ENCODE data around the gene OPN4.
"Not testable (repeated sequence)": the region's sequence is repeated elsewhere in the genome, so short reads cannot be mapped to it uniquely, and the experiment has no call there.

Gene OPN4

GRCh38 chr10:86611386-86611785 is 43.0 kb upstream of the OPN4 start:
- H3K9me3 ChIP-seq (replicated peaks; ENCODE audit: insufficient read depth, low read length) = no peaks in the 10 kb centered on the region
- H2AFZ ChIP-seq (ENCODE audit: low read length) = no peak overlapping the region
- no peak overlapping the region for H3K9ac ChIP-seq (ENCODE audit: low read length)
- no peaks in the 10 kb centered on the region for H4K20me1 ChIP-seq (ENCODE audit: insufficient read depth, low read length)
- H3K4me3 ChIP-seq (ENCODE audit: low read length) = no peak overlapping the region
- no peaks in the 10 kb centered on the region for H3K36me3 ChIP-seq (replicated peaks; ENCODE audit: insufficient read depth, low read length)
- H3F3A ChIP-seq (ENCODE audit: insufficient read depth, low read length) = no peaks in the 10 kb centered on the region
- no peaks in the 10 kb centered on the region for H3K79me2 ChIP-seq (ENCODE audit: low read length)
- TF ChIP-seq EZH2 (optimal IDR thresholded peaks at IDR 0.05; ENCODE audit: low read depth, low read length) = no peak
- DNase-seq = no peak
- no peaks in the 10 kb centered on the region for H3K9me2 ChIP-seq (replicated peaks; ENCODE audit: insufficient read depth, low read length)
- H3K4me1 ChIP-seq (ENCODE audit: low read length) = no peaks in the 10 kb centered on the region
- H3K4me2 ChIP-seq (ENCODE audit: low read depth, low read length) = no peak overlapping the region
- H3K27me3 ChIP-seq (replicated peaks; ENCODE audit: insufficient read depth, low read length) = no peaks in the 10 kb centered on the region
- no peak overlapping the region for H3K27ac ChIP-seq (ENCODE audit: low read length)

- Histone ChIP-seq H3K4me3 (ENCODE audit: low read length) (no peak overlapping the region), H3K79me2 (ENCODE audit: low read length) (no peaks in the 10 kb centered on the region)
- no peak for TF ChIP-seq CTCF (IDR thresholded peaks at IDR 0.05; ENCODE audit: low read length)
- no peak for TF ChIP-seq EZH2 (optimal IDR thresholded peaks at IDR 0.05; ENCODE audit: low read depth, low read length)
- no peak for TF ChIP-seq EZH2phosphoT487 (IDR thresholded peaks at IDR 0.05; ENCODE audit: low read length)
Observed at GRCh38 chr10:86613096-86613495, 41.3 kb upstream of the OPN4 start.

GRCh38 chr10:86613905-86614304 is 40.4 kb upstream of the OPN4 start:
- Histone ChIP-seq H2AFZ (ENCODE audit: low read length) (no peak overlapping the region), H3K4me2 (ENCODE audit: low read depth, low read length) (no peak overlapping the region), H3K79me2 (ENCODE audit: low read length) (no peaks in the 10 kb centered on the region), H4K20me1 (ENCODE audit: insufficient read depth, low read length) (no peaks in the 10 kb centered on the region), H3K9me2 (replicated peaks; ENCODE audit: insufficient read depth, low read length) (no peaks in the 10 kb centered on the region), H3K9ac (ENCODE audit: low read length) (no peak overlapping the region), H3K36me3 (replicated peaks; ENCODE audit: insufficient read depth, low read length) (no peaks in the 10 kb centered on the region), H3K9me3 (replicated peaks; ENCODE audit: insufficient read depth, low read length) (no peaks in the 10 kb centered on the region), H3K27me3 (replicated peaks; ENCODE audit: insufficient read depth, low read length) (no peaks in the 10 kb centered on the region), H3K4me1 (ENCODE audit: low read length) (no peaks in the 10 kb centered on the region), H3K4me3 (ENCODE audit: low read length) (no peak overlapping the region), H3K27ac (ENCODE audit: low read length) (no peak overlapping the region), H3F3A (ENCODE audit: insufficient read depth, low read length) (no peaks in the 10 kb centered on the region)
- DNase-seq = no peak
- TF ChIP-seq CTCF (IDR thresholded peaks at IDR 0.05; ENCODE audit: low read length) (no peak), EZH2 (optimal IDR thresholded peaks at IDR 0.05; ENCODE audit: low read depth, low read length) (no peak), EZH2phosphoT487 (IDR thresholded peaks at IDR 0.05; ENCODE audit: low read length) (no peak)

More at GRCh38 chr10:86613096-86613495, 41.3 kb upstream of the OPN4 start:
- Histone ChIP-seq H3K4me1 (ENCODE audit: low read length) (no peaks in the 10 kb centered on the region), H3F3A (ENCODE audit: insufficient read depth, low read length) (no peaks in the 10 kb centered on the region), H3K4me2 (ENCODE audit: low read depth, low read length) (no peak overlapping the region), H4K20me1 (ENCODE audit: insufficient read depth, low read length) (no peaks in the 10 kb centered on the region), H3K9me2 (replicated peaks; ENCODE audit: insufficient read depth, low read length) (no peaks in the 10 kb centered on the region), H3K9ac (ENCODE audit: low read length) (no peak overlapping the region), H3K36me3 (replicated peaks; ENCODE audit: insufficient read depth, low read length) (no peaks in the 10 kb centered on the region), H3K9me3 (replicated peaks; ENCODE audit: insufficient read depth, low read length) (no peaks in the 10 kb centered on the region), H3K27ac (ENCODE audit: low read length) (no peak overlapping the region), H2AFZ (ENCODE audit: low read length) (no peak overlapping the region), H3K27me3 (replicated peaks; ENCODE audit: insufficient read depth, low read length) (no peaks in the 10 kb centered on the region)
- no peak for DNase-seq

- no peak overlapping the region for H3K9ac ChIP-seq (ENCODE audit: low read length)
- no peak overlapping the region for H3K27ac ChIP-seq (ENCODE audit: low read length)
- no peak overlapping the region for H3K4me3 ChIP-seq (ENCODE audit: low read length)
- no peak overlapping the region for H2AFZ ChIP-seq (ENCODE audit: low read length)
- DNase-seq = no peak
- no peaks in the 10 kb centered on the region for H4K20me1 ChIP-seq (ENCODE audit: insufficient read depth, low read length)
- H3K9me2 ChIP-seq (replicated peaks; ENCODE audit: insufficient read depth, low read length) = no peaks in the 10 kb centered on the region
- H3K4me1 ChIP-seq (ENCODE audit: low read length) = no peaks in the 10 kb centered on the region
- H3K79me2 ChIP-seq (ENCODE audit: low read length) = no peaks in the 10 kb centered on the region
- TF ChIP-seq EZH2 (optimal IDR thresholded peaks at IDR 0.05; ENCODE audit: low read depth, low read length) (no peak), EZH2phosphoT487 (IDR thresholded peaks at IDR 0.05; ENCODE audit: low read length) (no peak), CTCF (IDR thresholded peaks at IDR 0.05; ENCODE audit: low read length) (no peak)
- H3F3A ChIP-seq (ENCODE audit: insufficient read depth, low read length) = no peaks in the 10 kb centered on the region
- H3K36me3 ChIP-seq (replicated peaks; ENCODE audit: insufficient read depth, low read length) = no peaks in the 10 kb centered on the region
- H3K9me3 ChIP-seq (replicated peaks; ENCODE audit: insufficient read depth, low read length) = no peaks in the 10 kb centered on the region
- no peaks in the 10 kb centered on the region for H3K27me3 ChIP-seq (replicated peaks; ENCODE audit: insufficient read depth, low read length)
- no peak overlapping the region for H3K4me2 ChIP-seq (ENCODE audit: low read depth, low read length)
Observed at GRCh38 chr10:86614853-86615252, 39.5 kb upstream of the OPN4 start.

- not testable (repeated sequence) for DNase-seq; H3F3A ChIP-seq (ENCODE audit: insufficient read depth, low read length); H3K9me2 ChIP-seq (replicated peaks; ENCODE audit: insufficient read depth, low read length); H2AFZ ChIP-seq (ENCODE audit: low read length); H3K4me2 ChIP-seq (ENCODE audit: low read depth, low read length); H3K36me3 ChIP-seq (replicated peaks; ENCODE audit: insufficient read depth, low read length); H3K4me1 ChIP-seq (ENCODE audit: low read length); H3K9ac ChIP-seq (ENCODE audit: low read length); H3K4me3 ChIP-seq (ENCODE audit: low read length); H4K20me1 ChIP-seq (ENCODE audit: insufficient read depth, low read length); H3K27ac ChIP-seq (ENCODE audit: low read length); H3K79me2 ChIP-seq (ENCODE audit: low read length); H3K9me3 ChIP-seq (replicated peaks; ENCODE audit: insufficient read depth, low read length); H3K27me3 ChIP-seq (replicated peaks; ENCODE audit: insufficient read depth, low read length)
Observed at GRCh38 chr10:86617278-86617677, 37.1 kb upstream of the OPN4 start.

All from MM.1S (cell line).